Measurements from ENCODE around the gene GET3.
"Not testable (repeated sequence)": the region's sequence is repeated elsewhere in the genome, so short reads cannot be mapped to it uniquely, and the experiment has no call there.

GET3 gene

DNA sequence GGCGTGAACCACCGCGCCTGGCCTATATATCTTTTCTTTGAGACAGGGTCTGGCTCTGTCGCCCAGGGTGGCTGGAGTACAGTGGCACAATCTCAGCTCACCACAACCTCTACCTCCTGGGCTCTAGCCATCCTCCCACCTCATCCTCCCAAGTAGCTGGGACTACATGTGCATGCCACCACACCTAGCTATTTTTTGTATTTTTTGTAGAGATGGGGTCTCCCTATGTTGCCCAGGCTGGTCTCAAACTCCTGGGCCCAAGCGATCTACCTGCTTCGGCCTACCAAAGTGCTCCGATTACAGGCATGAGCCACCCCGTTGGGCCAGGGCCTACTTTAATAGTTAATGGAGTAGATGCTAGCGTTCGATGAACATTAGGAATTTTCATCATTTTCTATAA is 17.0 kb upstream of the GET3 start:
- DNase-seq: no peak

DNA sequence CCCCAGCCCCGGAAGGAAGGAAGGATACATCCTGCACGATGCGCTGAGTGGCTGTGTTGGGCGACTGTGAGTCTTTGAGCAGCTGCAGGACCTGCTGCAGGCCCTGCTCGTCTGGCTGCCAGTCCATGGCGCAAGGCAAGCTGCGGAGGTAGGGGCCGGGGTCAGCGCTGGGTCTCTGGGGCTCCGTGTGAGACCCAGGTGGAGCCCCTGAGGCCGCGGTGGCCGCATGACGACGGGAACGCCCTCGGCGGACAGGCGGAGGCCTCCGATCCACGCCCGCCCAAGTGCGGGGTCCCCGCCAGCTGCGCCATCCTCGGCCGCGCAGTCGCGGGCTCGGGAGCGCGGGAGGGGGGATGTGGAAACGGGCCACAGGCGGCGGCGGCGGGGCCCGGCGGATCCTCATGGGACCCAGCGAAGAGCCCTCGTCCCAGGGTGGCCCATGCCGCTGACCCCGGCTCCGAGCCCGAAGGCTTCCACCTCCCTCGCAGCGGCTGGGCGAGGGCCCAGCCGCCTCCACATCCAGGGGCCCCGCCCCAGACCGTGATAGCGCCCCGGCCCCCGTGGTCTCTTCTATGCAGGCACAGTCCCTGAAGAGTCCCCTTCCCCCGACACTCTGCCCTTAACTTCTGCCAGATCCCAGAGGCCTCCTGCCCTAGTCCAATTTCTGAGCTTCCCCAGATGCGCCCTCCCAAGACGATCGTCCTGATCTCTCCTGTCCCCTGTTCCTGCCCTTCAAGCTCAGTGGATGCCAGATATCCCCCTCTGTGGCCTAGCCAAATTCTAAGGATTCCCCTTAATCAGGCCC is 16.2 kb upstream of the GET3 start:
- no peak for DNase-seq

DNA sequence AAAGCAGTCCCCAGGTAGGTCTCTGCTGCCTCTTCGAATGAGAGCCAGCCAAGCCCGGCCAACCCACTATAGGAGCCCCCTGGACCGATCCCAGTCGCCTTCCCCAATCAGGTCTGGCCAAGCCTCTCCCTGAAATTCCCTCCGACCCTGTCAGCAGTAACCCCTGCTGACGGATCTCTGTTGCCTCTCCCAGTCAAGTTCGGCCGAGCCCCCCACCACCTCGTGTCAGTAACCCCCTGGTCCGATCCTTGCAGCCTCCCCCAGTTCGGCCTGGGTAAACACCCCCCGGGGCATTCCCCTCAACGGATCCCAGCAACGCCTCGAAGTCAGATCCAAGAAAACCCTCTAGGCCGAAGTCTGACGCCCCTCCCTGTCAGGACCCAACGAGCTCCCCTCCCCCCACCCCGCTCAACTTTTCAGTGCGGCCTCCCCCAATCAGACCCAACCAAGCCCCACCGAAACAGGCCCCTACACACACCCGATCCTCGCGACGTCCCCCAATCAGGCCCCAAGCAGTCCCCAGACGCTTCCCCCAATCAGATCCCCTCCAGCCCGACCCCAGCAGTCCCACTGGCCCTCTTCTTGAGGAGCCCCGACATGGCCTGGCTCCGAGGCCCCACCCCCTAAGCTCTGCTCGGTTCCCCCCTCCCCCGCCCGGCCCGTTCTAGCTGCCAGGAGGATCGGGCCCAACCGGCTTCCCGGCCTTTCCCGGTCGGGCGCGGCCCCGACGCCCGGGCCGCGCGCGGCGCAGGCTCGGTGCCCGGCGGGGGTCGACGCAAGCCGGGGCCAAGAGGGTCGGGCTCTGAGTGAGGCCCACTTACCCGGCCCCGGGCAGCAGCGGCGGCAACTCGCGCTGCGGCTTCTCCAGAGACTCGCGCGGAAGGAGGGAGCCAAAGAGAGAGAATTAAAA is 15.4 kb upstream of the GET3 start:
- DNase-seq: no peak

DNA sequence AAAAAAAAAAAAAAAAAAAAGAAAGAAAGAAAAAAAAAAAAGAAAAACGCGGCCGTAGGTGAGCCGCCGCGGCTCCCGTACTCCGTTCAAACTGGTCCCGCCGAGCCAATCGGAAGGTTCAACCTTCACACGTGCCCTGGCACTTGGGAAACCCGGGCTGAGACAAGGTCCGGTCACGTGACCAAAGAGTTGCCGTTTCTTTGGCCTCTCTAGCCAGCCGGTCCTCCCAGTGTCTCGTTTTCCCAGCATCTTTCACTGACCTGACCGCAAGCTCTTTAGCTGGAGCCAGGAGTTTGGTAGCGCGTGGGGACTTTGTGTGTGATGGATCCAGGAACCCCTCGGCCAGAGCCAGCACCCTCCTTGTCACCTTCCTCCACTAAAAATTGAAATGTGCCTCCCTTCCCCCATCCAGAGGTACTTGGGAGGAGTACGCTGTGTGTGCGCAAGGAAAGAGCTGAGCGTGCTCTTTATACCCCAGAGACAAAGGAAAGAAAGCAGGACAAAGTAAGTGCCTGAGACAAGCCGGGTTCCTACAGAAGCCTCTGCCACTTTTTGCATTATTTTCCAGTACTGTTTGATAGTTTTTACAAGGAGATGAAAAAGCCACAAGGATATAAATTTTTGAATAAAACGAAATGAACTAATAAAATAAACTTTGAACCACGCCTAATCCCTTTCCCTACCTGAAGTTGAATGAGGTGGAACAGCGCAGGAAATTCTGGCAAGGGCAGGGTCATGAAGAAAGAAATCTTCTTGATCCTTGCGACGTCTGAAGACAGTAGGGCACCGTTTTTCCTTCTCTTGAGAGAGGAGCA is 14.5 kb upstream of the GET3 start:
- DNase-seq: peak; percentile 95 to 96

DNA sequence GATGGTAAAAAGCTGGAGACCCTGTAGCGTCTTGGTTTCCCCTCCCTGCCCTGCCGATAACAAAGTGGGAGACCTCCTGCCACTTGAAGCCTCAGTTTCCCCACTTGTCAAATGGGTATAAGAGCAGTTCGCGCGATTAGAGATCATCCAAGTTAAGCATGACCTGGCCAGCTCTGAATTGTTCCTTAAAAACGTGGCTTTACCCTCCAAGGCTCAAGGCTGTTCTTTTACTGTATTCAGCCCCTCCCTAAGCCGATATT is 14.0 kb upstream of the GET3 start:
- no peak for DNase-seq

GRCh38 chr19:12723641-12724426 is 13.5 kb upstream of the GET3 start, which contains the start of gene TNPO2:
Gene TNPO2, minus strand, starts transcription at chr19:12723932. Its CDS starts 2,955 bp downstream, at chr19:12720977.
- DNase-seq: peak; percentile 54 to 59

DNA sequence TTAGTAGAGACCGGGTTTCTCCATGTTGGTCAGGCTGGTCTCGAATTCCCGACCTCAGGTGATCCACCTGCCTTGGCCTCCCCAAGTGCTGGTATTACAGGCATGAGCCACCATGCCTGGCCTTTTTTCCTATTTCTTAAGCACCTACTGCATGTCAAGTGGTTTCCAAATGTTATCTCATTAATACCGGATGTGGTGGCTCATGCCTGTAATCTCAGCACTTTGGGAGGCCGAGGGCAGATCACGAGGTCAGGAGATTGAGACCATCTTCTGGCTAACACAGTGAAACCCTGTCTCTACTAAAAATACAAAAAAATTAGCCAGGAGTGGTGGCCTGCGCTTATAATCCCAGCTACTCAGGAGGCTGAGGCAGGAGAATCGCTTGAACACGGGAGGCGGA is 11.7 kb upstream of the GET3 start:
- DNase-seq: not testable (repeated sequence)

DNA sequence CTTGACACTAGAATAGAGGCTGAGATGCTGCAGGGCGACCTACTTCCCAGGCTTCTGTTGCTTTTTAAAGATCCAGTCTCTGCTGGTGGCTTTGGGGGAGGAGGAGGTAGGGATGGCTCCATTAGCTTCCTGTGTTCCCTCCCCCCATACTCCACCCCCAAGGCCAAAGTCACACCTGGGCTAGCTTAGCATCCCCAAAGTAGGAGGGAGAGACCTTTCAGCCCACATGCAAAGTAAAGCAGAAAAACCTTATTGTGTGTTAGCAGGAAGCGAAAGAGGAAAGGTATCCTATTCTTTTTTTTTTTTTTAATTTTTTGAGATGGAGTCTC is 10.3 kb upstream of the GET3 start:
- DNase-seq: no peak

DNA sequence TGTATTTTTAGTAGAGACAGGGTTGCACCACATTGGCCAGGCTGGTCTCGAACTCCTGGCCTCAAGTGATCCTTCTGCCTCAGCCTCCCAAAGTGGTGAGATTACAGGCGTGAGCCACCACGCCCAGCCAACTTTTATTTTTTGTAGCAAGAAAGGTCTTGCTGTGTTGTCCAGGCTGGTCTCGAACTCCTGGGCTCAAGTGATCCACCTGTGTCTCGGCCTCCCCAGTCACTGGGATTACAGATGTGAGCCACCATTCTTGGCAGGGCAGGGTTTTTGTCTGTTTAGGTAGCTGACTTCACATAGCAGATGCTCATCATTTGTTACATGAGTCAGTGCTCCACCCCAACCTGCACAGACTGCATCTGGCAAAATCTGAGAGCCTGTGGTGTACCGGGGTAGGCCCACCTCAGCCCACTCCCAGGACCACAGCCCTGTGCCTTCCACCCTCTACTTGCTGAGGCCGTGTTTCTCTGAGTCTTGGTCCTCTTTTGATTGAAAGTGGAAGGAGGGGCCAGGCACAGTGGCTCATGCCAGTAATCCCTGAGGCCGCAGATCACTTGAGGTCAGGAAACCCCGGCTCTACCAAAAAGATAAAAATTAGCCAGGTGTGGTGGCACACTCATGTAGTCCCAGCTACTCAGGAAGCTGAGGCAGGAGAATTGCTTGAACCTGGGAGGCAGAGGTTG is 9.4 kb upstream of the GET3 start:
- DNase-seq: no peak

DNA sequence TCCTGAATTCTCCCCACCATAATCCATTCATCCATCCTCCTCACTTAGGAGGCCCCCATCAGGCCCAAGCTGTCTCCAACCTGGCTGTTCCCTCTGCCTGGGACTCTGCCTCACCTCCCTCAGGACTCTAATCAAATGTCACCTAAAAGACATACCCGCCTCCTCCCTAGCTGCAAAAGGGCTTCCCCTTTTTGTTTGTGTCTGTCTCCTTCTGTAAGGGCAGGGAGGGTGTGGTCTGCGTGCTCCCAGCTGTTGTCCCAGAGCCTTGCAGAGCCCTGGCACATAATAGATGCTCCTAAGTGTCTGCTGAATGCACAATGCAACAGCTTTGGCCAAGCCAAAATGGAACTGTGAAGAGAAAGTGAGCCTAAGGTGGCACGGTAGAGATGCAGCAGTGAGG is 7.2 kb upstream of the GET3 start:
- peak in 1 of 2 experiments; percentile 24 for DNase-seq

DNA sequence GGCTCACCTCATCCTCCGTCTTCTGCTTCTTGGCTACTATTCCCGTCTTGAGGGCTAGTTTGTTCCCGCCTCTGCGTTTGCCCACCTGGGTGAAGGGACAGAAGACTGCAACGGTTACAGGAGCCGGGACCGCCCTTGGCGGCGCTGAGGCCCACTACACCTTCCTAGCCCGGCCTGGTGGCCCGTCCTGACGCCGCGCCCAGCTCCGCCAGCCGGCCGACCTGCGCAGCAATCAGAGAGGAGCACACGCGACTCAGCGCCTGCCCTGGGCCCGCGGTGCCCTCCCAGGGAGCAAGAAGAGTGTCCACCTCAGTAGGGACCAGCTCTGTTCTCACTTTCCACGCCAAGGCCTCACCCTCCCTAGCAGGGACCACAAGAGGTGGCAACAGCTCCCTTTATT is 6.0 kb upstream of the GET3 start:
- DNase-seq: no peak

- peak; percentile 56 to 62 for DNase-seq
These were observed 3.7 kb upstream of the GET3 start for GRCh38 chr19:12733369-12734214.

DNA sequence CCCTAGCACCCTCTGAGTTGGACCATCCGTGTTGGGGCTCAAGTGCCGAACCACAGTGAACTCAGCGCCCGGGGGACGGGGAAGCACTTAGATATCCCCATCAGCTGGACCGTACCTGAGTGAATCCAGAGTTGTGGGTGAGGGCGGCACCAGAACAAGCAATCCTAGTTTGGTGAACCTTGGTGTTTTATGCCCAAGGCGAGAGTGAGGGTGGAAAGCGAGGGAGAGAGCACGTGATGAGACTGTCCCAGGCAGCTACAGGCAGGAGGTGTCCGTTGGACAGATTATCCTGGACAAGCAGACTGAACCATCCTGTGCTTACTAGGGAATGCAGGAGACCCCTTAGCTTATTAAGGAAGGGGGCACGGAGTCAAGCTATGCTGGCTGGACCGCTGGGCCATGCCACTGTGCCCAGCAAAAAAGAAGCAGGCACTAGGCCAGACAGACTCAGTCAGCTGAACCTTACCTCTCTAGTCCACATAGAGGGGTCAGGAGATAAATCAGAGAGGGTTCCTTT is 596 bp downstream of the GET3 start:
- DNase-seq: no peak

- no peak for DNase-seq
These were observed 8.0 kb downstream of the GET3 start for GRCh38 chr19:12745166-12745897.

DNA sequence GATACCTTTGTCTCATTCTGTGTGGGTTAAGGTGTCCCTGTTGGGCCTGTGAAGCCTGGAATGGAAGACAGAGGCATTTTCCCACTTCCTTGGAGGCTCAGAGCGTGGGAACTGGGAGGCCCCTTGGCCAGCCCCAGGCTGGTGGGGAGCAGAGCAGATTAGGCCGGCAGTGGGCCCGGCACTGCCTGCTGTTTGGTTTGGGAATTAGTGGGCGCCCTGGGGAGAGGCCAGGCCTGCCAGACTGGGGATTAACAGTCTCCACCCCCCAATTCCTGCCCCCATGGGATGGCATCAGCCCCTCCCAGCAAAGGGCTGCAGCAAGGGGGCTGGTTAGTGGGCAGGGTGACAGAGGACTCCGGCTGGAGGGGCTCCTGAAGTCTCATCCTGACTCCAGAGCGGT is 11.2 kb downstream of the GET3 start:
- DNase-seq: no peak

- no peak for DNase-seq
These were observed 12.7 kb downstream of the GET3 start for GRCh38 chr19:12749938-12750521.

GRCh38 chr19:12750851-12751250 is 13.6 kb downstream of the GET3 start:
- DNase-seq: no peak

DNA sequence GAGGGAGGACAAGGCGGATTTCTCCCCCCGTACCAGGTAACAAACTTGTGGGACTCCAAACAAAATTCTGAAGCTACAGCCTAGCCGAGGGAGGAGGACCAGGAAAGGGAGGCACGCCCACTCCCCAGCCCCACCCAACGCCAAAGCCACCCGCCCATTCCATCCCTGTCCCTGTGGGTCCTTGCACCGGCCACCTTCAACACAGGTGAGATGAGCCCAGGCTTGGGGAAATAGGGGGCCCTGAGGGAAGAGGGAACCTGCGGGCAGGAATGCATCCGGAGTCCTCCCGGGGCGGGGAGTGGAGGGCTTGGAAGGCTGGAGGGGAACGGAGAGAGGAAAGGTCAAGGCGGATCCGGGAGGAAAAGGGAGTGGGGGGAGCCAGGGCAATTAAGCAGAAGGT is 14.3 kb downstream of the GET3 start, which contains the start of gene BEST2:
Gene BEST2 (plus strand): TSS at position 157 of the 400 bp plus-strand sequence. CDS start 802 bp downstream, outside the sequence.
- DNase-seq: no peak

- no peak for DNase-seq
These were observed 14.9 kb downstream of the GET3 start for GRCh38 chr19:12752056-12752781.
